GM12878 (cell line): Measurements from ENCODE around the gene SP3. TPM values are rescaled to one million over a fixed set of nuclear protein-coding genes. Genes with fewer than 3 reads are reported as not detected.

Experiments
- ATAC-seq: fragments of 200-7000 bp; cut with Tn5 transposase; 3 replicates; pipeline ENCODE4 v1.9.1; 2020; ENCODE audit warnings: mild to moderate bottlenecking, moderate library complexity
- BruUV-seq: library from RNA; stranded (reverse); fragments of 400-500 nt; replicated peaks from 2 replicates; lab custom pipeline; 2021; lab: Mats Ljungman, UMichigan
- CTCF ChIA-PET: fragments of 300-600 bp; sonication (Branson Sonifier 250); formaldehyde crosslinking; extraction: SDS; loops from one replicate; lab custom pipeline; 2021; ENCODE audit warnings: inconsistent platforms; lab: Yijun Ruan, JAX
- POLR2A ChIA-PET: fragments of 350-600 bp; formaldehyde crosslinking; extraction: SDS; loops from one replicate; lab custom pipeline; 2021; ENCODE audit warnings: inconsistent platforms; lab: Charles Lee
- RAD21 ChIA-PET: fragments of 300-600 bp; sonication (Branson Sonifier 250); formaldehyde crosslinking; loops from one replicate; lab custom pipeline; 2023; ENCODE audit warnings: antibody characterized with exemption; ENCODE audit not compliant: unreplicated experiment; lab: Charles Lee
- SMC1A ChIA-PET: fragments of 300-600 bp; sonication (Branson Sonifier 250); formaldehyde crosslinking; loops from one replicate; lab custom pipeline; 2023; ENCODE audit not compliant: unreplicated experiment, uncharacterized antibody; lab: Charles Lee
- DNase-seq: peaks from one replicate; pipeline ENCODE4 v3.0.0-alpha.2; 2011; ENCODE audit warnings: low read depth, low spot score
- FAIRE-seq: peaks from 3 replicates; lab custom pipeline; 2011; peaks lifted over from hg19 to GRCh38; lab: Jason Lieb, UNC
- H2AFZ ChIP-seq: 2 replicates; pipeline ENCODE4 v1.6.0; 2011; ENCODE audit warnings: low read depth, low read length, control low read depth; ENCODE audit not compliant: control insufficient read depth
- H3K27ac ChIP-seq: 2 replicates; pipeline ENCODE4 v1.5.1; 2011; ENCODE audit warnings: control low read depth; ENCODE audit not compliant: control insufficient read depth, insufficient read depth
- H3K27me3 ChIP-seq, 2 experiments: replicated peaks in 1 of 2; 2 replicates each; pipeline versions ENCODE4 v1.6.0 to v1.6.1; 2011; ENCODE audit warnings: low read length in 1 of 2; ENCODE audit not compliant: control insufficient read depth in 2 of 2, insufficient read depth in 2 of 2
- H3K36me3 ChIP-seq, 2 experiments: 2 replicates each; pipeline ENCODE4 v1.5.1; 2011; ENCODE audit warnings: low read length in 1 of 2; ENCODE audit not compliant: control insufficient read depth in 2 of 2, insufficient read depth in 2 of 2
- H3K4me1 ChIP-seq: 2 replicates; pipeline ENCODE4 v1.6.1; 2011; ENCODE audit warnings: mild to moderate bottlenecking, low read length, moderate library complexity, mixed read lengths; ENCODE audit not compliant: control insufficient read depth, insufficient read depth
- H3K4me2 ChIP-seq: 2 replicates; pipeline ENCODE4 v1.6.0; 2011; ENCODE audit warnings: control low read depth; ENCODE audit not compliant: control insufficient read depth, insufficient read depth
- H3K4me3 ChIP-seq: fragments of 200-600 bp; sonication (generic); 2 replicates; pipeline ENCODE4 v1.5.1; 2016
- H3K79me2 ChIP-seq: 2 replicates; pipeline ENCODE4 v1.6.0; 2011; ENCODE audit warnings: low read length; ENCODE audit not compliant: control insufficient read depth, insufficient read depth
- H3K9ac ChIP-seq: 2 replicates; pipeline ENCODE4 v1.8.0; 2011; ENCODE audit warnings: low read length, control low read depth, mixed read lengths; ENCODE audit not compliant: control insufficient read depth, insufficient read depth
- H3K9me3 ChIP-seq: replicated peaks from 3 replicates; pipeline ENCODE4 v1.5.1; 2011; ENCODE audit warnings: mild to moderate bottlenecking, low read length; ENCODE audit not compliant: control insufficient read depth, insufficient read depth
- H4K20me1 ChIP-seq: 2 replicates; pipeline ENCODE4 v1.6.0; 2011; ENCODE audit not compliant: control insufficient read depth, insufficient read depth
- CBFB ChIP-seq: IDR thresholded peaks from 2 replicates; pipeline ENCODE4 v1.6.1; 2016; ENCODE audit warnings: antibody characterized with exemption, low read depth
- EZH2 ChIP-seq: IDR thresholded peaks from 2 replicates; pipeline ENCODE4 v1.6.1; 2012; ENCODE audit warnings: low read depth, mild to moderate bottlenecking, control low read depth, inconsistent platforms, low read length, borderline replicate concordance; ENCODE audit not compliant: control insufficient read depth
- MYC ChIP-seq: IDR thresholded peaks from 2 replicates; pipeline ENCODE4 v1.6.1; 2011; ENCODE audit warnings: mild to moderate bottlenecking, low read length, moderate library complexity, inconsistent platforms; ENCODE audit not compliant: insufficient read depth, insufficient replicate concordance, insufficient read length, severe bottlenecking
- NFIC ChIP-seq: IDR thresholded peaks from 2 replicates; pipeline ENCODE4 v1.6.1; 2012; ENCODE audit warnings: low read depth, mild to moderate bottlenecking, inconsistent platforms, low read length, moderate library complexity
- NR2F1 ChIP-seq: fragments of 450-650 bp; conservative IDR thresholded peaks from 2 replicates; pipeline ENCODE4 v1.6.1; 2017; ENCODE audit warnings: mild to moderate bottlenecking
- POLR2AphosphoS2 ChIP-seq: IDR thresholded peaks from 2 replicates; pipeline ENCODE4 v1.6.1; 2011; ENCODE audit warnings: low read depth, mild to moderate bottlenecking, low read length, improper control_type of control experiment, moderate library complexity
- POU2F2 ChIP-seq: IDR thresholded peaks from 3 replicates; pipeline ENCODE4 v1.6.1; 2011; ENCODE audit warnings: low read depth, mild to moderate bottlenecking, low read length, borderline replicate concordance
- RBBP5 ChIP-seq: fragments of 200-600 bp; sonication (generic); conservative IDR thresholded peaks from 2 replicates; pipeline ENCODE4 v1.6.1; 2016
- SIN3A ChIP-seq: IDR thresholded peaks from 2 replicates; pipeline ENCODE4 v1.6.1; 2012; ENCODE audit warnings: low read depth, low read length, improper control_type of control experiment
- SIX5 ChIP-seq: IDR thresholded peaks from 2 replicates; pipeline ENCODE4 v1.6.1; 2011; ENCODE audit warnings: mild to moderate bottlenecking, low read depth, low read length, moderate library complexity; ENCODE audit not compliant: severe bottlenecking
- SMC3 ChIP-seq: IDR thresholded peaks from 2 replicates; pipeline ENCODE4 v1.6.1; 2011; ENCODE audit warnings: low read length, improper control_type of control experiment, borderline replicate concordance
- SREBF2 ChIP-seq: IDR thresholded peaks from 2 replicates; pipeline ENCODE4 v1.6.1; 2012; ENCODE audit warnings: mild to moderate bottlenecking, low read length
- ZBED1 ChIP-seq: IDR thresholded peaks from 2 replicates; pipeline ENCODE4 v1.6.1; 2016; ENCODE audit warnings: borderline replicate concordance
- WGBS: methylation state at CpG from one replicate; pipeline ENCODE4 v1.1.6; 2016; ENCODE audit warnings: low lambda C conversion rate; ENCODE audit not compliant: insufficient replicate concordance, insufficient coverage; ENCODE audit errors: missing lambda C conversion rate; 5-methylcytosine and 5-hydroxymethylcytosine counted together
- in situ Hi-C: fragments of 300-500 bp; cut with MboI; formaldehyde crosslinking; loops from 9 replicates; pipeline ENCODE4 v1.14.3; 2018; ENCODE audit warnings: mixed read lengths
- intact Hi-C: fragments of 100-400 bp; cut with micrococcal nuclease; formaldehyde crosslinking; loops from one replicate; pipeline ENCODE4 v1.14.2; 2022; ENCODE audit not compliant: unreplicated experiment
- polyA plus RNA-seq, 11 experiments: library from polyadenylated mRNA; depleted of rRNA in 4 of 11; unstranded in 6 of 11; stranded (reverse) in 5 of 11; fragments of >200 nt; fragmentation: Nextera tagmentation in 4 of 11; fragmentation: Illumina TruSeq in 1 of 11; extraction: Ambion mirVana in 4 of 11; extraction: Trizol in 1 of 11; gene quantifications; 1 replicate in 1 of 11; 2 replicates in 10 of 11; pipeline versions ENCODE4 v1.2.1 to v1.2.3, GENCODE V29; 2011 to 2016; ENCODE audit warnings: inconsistent platforms in 2 of 11, missing spikeins in 2 of 11, low read depth in 1 of 11
- total RNA-seq, 4 experiments: library from RNA; depleted of rRNA in 3 of 4; stranded (reverse); fragments of >200 nt in 3 of 4; fragmentation: Illumina TruSeq in 1 of 4; extraction: Trizol in 1 of 4; gene quantifications; 2 replicates each; pipeline versions ENCODE4 v1.2.1 to v1.2.3, GENCODE V29; 2013 to 2021
- TF ChIP-seq, protein P1 (sequence below): fragments of 450-650 bp; IDR thresholded peaks from 2 replicates; pipeline ENCODE4 v1.6.1; 2017; ENCODE audit warnings: antibody characterized with exemption, mild to moderate bottlenecking, moderate library complexity
- TF ChIP-seq, protein P2 (sequence below): fragments of 450-650 bp; IDR thresholded peaks from 2 replicates; pipeline ENCODE4 v1.6.1; 2017; ENCODE audit warnings: borderline replicate concordance

SP3 gene
- total and polyA plus RNA-seq, 10 of the 15 experiments (the other 5 are each of a cell fraction or from before 2014, with no cell fraction given), result 9.9 to 87.6 (median 52.4) TPM

DNA sequence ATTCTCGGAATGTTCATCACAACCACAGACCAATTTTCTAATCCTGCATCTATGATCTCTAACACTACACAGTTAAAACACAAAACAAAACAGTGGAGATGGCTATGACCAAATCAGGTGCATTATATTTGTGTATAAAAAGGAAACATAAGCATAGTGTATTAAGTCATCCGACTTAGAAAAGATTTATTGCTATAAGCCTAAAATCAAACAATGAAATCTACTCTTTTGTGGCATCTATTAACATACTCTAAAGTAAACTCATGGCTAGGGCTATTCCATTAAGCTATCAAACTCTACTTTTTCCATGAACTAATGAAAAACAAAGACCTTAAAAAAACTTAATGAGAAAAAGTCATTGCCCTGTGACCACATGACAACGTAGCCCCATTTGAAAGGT is 8.7 kb downstream of the SP3 start:
- no peaks in the 10 kb centered on the region for H3K27me3 ChIP-seq

DNA sequence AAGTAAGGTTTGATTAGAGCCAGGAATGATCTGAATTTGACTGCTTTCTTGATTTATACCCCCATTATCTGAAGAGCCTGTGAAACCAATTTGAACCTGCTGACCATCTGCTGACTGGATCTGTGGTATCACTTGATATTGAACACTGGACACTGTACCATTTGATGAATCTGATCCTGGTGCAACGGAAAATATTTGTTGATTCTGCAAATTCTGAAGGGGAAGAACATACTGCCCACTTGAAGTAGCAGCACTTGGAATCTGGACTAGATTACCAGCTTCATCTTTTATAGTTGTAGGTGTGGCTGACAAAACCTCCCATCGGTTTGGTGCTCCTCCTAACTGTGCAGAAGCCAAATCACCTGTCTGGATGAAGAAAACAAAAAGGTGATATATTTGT is 9.3 kb downstream of the SP3 start:
- no TSS peak for BruUV-seq
- Histone ChIP-seq H3K4me2 (no peak overlapping the region), H3K4me1 (0 out of 2 replicates have a peak, but pooled peaks cover 3% of the 10 kb centered on the region), H3K27ac (no peak overlapping the region), H3K79me2 (peaks cover 99% of the 10 kb centered on the region), H3K4me3 (no peak overlapping the region), H3K9ac (no peak overlapping the region), H4K20me1 (peaks cover 3% of the 10 kb centered on the region; the same call in 1 of the 2 replicates), H2AFZ (no peak overlapping the region), H3K9me3 (no peaks in the 10 kb centered on the region; the same call in none of the 3 replicates), H3K36me3 (peaks cover 7 to 26% of the 10 kb centered on the region in 2 experiments), H3K27me3 (no peaks in the 10 kb centered on the region)
- no peak for ATAC-seq
- DNase-seq, result no peak
- POLR2A ChIA-PET, result no interaction called here
- in situ Hi-C loops, result no loop called here
- no peak for FAIRE-seq
- CTCF ChIA-PET, result interaction anchor here (1.1 kb wide), 2 partner anchors 11 to 21 kb away, joined by 3 to 4 read pairs; no protein-coding TSS in a partner anchor
- WGBS, result 76% methylated on average over 2 of the region's 2 CpGs
- RAD21 ChIA-PET, result no interaction called here
- intact Hi-C loops, result loop anchor here (10.0 kb wide), 1 partner anchor 389 kb away; no protein-coding TSS in a partner anchor
- SMC1A ChIA-PET, result interaction anchor here (1.0 to 1.6 kb wide), 2 partner anchors 11 to 20 kb away, joined by 3 read pairs; no protein-coding TSS in a partner anchor
- TF ChIP-seq NFIC (no peak), RBBP5 (no peak), CBFB (no peak), MYC (no peak), EZH2 (no peak), ZBED1 (no peak), POLR2AphosphoS2 (no peak), POU2F2 (no peak), SREBF2 (no peak)
- TF ChIP-seq, protein P1, sequence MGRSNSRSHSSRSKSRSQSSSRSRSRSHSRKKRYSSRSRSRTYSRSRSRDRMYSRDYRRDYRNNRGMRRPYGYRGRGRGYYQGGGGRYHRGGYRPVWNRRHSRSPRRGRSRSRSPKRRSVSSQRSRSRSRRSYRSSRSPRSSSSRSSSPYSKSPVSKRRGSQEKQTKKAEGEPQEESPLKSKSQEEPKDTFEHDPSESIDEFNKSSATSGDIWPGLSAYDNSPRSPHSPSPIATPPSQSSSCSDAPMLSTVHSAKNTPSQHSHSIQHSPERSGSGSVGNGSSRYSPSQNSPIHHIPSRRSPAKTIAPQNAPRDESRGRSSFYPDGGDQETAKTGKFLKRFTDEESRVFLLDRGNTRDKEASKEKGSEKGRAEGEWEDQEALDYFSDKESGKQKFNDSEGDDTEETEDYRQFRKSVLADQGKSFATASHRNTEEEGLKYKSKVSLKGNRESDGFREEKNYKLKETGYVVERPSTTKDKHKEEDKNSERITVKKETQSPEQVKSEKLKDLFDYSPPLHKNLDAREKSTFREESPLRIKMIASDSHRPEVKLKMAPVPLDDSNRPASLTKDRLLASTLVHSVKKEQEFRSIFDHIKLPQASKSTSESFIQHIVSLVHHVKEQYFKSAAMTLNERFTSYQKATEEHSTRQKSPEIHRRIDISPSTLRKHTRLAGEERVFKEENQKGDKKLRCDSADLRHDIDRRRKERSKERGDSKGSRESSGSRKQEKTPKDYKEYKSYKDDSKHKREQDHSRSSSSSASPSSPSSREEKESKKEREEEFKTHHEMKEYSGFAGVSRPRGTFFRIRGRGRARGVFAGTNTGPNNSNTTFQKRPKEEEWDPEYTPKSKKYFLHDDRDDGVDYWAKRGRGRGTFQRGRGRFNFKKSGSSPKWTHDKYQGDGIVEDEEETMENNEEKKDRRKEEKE, result no peak

More for the DNA sequence above, 8.7 kb downstream of the SP3 start:
- Histone ChIP-seq H3K9ac (no peak overlapping the region), H3K79me2 (peaks cover 99% of the 10 kb centered on the region), H3K4me1 (0 out of 2 replicates have a peak, but pooled peaks cover 3% of the 10 kb centered on the region), H3K4me2 (no peak overlapping the region), H3K9me3 (no peaks in the 10 kb centered on the region; the same call in none of the 3 replicates), H3K4me3 (no peak overlapping the region), H2AFZ (no peak overlapping the region), H4K20me1 (peaks cover 3% of the 10 kb centered on the region; the same call in 1 of the 2 replicates), H3K36me3 (peaks cover 7 to 28% of the 10 kb centered on the region in 2 experiments), H3K27ac (no peak overlapping the region)
- SMC1A ChIA-PET, result interaction anchor here (1.0 to 1.6 kb wide), 2 partner anchors 12 to 19 kb away, joined by 3 read pairs; no protein-coding TSS in a partner anchor
- POLR2A ChIA-PET, result no interaction called here
- no peak for TF ChIP-seq SIX5
- no peak for TF ChIP-seq SMC3
- TF ChIP-seq, protein P2, sequence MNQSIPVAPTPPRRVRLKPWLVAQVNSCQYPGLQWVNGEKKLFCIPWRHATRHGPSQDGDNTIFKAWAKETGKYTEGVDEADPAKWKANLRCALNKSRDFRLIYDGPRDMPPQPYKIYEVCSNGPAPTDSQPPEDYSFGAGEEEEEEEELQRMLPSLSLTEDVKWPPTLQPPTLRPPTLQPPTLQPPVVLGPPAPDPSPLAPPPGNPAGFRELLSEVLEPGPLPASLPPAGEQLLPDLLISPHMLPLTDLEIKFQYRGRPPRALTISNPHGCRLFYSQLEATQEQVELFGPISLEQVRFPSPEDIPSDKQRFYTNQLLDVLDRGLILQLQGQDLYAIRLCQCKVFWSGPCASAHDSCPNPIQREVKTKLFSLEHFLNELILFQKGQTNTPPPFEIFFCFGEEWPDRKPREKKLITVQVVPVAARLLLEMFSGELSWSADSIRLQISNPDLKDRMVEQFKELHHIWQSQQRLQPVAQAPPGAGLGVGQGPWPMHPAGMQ, result no peak
- TF ChIP-seq SIN3A, result no peak
- no peak for TF ChIP-seq NR2F1
- 98% methylated on average over 3 of the region's 3 CpGs for WGBS
- CTCF ChIA-PET, result interaction anchor here (1.1 kb wide), 1 partner anchor 21 kb away, joined by 3 read pairs; no protein-coding TSS in a partner anchor
- intact Hi-C loops (loop anchor here (10.0 kb wide), 1 partner anchor 388 kb away; no protein-coding TSS in a partner anchor), in situ Hi-C loops (no loop called here)
- RAD21 ChIA-PET, result no interaction called here
- BruUV-seq, result no TSS peak
- no peak for DNase-seq
- FAIRE-seq, result no peak
- no peak for ATAC-seq
